HG02642 (cell line): Measurements from ENCODE around the gene ASMTL.
"Not testable (repeated sequence)": the region's sequence is repeated elsewhere in the genome, so short reads cannot be mapped to it uniquely, and the experiment has no call there.

Experiments
- ATAC-seq: cut with Tn5 transposase; IDR thresholded peaks from one replicate; pipeline ENCODE4 v1.9.1; 2021; ENCODE audit warnings: mild to moderate bottlenecking; ENCODE audit not compliant: unreplicated experiment, poor library complexity

ASMTL gene

DNA sequence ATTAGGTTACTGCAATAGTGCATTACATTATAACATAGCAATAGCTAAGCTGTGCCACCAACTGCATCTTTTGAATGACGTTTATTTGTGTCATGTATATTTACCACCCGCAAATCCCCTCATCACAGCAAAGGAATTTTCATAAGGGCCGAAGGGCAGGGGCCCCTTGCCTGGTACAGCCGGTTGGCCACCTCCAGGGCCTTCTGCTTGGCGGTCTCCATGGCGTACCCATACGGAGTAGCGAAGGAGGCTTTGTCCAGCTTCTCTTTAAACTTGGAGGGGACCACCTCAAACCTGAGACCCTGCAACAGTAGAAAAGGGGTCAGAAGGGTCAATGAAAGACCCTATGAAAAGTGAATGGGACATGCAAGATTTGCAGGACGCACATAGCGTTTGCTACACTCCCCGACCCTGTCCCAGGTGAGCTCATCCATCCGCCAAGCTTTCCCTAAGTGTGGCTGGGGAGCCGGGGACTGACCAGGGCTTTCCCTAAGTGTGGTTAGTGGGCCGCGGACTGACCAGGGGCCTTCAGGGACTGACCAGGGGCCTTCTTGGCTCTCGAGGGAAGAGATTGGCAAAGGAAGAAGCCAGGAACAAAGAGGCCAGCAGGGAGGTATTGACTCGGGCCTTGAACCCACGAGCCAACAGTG lies 10.6 kb downstream of the ASMTL start:
- ATAC-seq = no peak

DNA sequence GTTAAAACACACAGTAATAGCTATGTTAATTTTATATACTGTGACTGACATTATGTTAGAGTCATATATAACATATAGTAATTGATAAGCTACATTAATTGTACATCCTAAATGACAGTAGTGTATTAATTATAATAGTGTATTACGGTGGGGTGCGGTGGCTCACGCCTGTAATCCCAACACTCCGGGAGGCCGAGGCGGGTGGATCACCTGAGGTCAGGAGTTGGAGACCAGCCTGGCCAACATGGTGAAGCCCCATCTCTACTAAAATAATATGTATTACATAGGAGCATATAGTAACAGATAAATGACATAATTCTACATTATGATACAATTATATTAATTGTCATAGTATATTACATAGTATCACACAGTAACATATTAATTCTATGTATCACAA lies 12.2 kb downstream of the ASMTL start:
- no peak for ATAC-seq

DNA sequence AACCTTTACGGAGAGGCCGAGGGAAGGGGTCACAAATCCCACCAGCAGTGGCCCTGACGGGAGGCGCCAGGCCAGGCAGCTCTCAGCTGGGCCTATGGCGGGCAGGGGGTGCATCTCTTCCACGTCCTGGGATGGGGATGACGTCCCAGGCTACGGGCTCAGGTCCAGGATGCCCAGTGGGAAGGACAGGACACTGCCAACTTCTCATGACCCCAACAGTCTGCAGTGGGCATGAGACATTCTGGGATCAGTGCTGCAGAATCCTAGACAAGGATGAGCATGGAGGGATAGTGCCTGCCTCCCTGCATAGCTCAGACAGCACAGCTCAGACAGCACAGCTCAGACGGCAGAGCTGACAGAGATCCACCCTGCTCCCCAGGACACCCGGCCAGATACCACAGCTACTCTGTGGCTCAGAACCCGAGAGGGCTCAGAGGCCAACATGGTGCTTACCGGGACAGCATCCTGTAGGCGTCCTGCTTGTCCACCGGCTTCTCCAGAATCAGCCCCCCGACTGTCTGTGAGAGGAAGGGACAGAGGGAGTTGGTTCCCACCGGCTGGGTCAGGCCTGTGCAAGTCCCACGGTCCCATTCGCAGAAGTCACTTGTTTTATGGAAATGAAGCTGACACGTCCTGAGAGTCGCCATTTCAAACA lies 17.3 kb downstream of the ASMTL start:
- ATAC-seq = no peak

DNA sequence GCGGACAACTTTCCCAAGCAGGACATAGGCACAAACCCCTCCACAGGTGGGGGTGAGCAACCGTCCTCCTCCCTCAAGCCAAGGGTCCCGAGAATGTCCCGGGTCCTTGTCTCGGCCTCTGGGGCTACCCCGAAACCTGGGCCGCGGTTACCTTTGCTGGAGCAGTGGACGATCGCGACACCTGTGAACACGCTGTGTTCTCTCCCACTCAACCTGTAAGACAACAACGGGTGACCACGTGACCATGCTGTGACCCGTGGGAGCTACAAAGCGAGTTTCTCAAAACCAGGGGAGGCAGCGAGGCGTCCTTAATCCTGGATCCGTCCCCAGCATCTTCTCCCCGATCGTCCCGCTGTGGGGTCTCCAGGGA lies 17.9 kb downstream of the ASMTL start:
- ATAC-seq = no peak

DNA sequence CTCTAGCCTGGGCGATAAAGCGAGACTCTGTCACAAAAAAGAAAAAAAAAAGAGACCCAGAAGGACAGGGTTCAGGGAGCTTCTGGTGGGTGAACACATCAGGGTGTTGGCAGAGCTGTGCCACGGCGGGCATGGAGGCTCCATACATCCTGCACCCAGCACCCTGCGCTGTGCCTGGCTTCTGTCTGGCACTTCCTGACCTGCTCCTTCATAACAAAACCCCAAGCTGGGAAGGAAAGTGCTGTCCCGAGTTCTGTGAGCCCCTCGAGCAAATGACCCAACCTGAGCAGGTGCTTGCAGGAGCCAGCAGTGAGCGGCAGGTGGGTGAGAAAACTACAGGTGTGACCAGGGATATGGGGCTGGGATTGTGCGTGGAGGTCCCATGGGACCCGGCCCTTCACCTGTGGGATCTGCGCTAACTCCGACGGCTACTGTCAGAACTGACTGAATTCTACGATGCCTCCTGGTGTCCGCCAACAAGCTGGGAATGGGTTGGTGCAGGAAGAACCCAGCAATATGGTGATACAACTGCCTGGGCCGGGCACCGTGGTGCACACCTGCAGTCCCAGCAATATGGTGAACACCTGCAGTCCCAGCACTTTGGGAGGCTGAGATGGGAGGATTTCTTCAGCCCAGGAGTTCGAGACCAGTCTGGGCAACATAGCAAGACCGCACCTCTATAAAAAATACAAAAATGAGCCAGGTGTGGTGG lies 18.9 kb downstream of the ASMTL start:
- no peak for ATAC-seq

DNA sequence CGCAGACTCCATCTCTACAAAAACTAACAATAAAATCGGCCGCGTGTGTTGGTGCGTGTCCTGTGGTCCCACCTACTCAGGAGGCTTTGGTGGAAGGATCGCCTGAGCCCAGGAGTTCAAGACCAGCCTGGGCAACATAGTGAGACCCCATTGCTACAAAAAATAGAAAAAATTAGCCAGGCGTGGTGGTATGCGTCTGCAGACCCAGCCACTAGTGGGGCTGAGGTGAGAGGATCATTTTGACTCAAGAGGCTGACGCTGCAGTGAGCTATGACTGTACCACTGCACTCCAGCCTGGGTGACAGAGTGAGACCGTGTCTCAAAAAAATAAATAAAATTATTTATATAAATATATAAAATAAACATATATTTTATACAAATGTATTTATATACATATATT lies 22.3 kb downstream of the ASMTL start:
- ATAC-seq = no peak

DNA sequence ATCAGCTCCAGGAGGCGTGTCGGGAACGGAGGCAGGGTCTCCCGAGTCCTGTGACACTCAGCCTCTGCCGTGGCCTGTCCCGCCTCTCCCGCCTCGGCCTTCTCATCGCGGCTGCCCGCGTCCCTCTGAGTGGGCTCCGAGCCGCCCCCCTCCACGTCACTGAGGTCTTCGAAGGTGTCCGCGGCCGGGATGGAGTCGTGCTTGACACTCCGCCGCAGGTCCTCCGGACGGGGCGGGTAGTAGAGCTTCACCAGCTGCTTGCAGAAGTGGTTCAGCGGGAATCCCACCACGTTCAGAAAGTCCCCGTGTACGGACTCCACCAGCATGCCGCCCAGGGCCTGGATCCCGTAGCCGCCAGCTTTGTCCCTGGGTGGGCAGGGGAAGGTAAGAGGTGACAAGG lies 25.0 kb downstream of the ASMTL start:
- no peak for ATAC-seq

DNA sequence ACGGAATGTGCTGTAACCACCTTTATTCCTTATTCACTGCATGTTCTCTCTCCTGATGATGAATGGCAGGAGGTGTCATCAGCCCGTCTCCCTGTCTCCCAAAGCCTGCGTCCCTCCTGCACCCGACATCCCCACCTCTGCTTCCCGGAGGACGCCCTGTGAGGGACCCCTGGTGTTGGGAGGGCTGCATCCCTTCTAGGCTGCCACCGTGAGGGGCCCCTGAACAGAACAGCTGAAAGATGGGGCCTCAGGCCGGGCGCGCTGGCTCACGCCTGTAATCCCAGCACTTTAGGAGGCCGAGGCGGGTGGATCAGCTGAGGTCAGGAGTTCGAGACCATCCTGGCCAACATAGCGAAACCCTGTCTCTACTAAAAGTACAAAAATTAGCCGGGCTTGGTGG lies 26.4 kb downstream of the ASMTL start:
- ATAC-seq = not testable (repeated sequence)

DNA sequence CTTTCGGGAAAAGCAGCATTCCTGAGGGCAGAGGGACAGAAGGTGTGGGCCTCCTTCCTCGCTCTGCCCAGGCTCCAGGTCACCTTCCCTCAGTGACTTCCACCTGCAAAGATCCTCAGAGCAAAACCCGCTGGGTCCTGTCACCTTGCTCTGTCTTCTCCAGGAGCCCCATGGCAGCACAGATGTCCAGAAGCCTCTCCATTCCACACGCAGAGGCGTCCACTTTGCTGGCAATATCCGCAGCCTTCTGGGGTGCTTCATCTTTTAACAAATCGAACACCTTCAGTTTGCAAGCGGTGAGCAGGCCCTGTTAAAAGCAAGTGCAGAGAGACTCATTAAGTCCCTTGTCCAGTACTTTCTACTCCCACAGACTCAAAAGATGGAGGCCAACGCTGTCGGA lies 27.3 kb downstream of the ASMTL start:
- no peak for ATAC-seq

DNA sequence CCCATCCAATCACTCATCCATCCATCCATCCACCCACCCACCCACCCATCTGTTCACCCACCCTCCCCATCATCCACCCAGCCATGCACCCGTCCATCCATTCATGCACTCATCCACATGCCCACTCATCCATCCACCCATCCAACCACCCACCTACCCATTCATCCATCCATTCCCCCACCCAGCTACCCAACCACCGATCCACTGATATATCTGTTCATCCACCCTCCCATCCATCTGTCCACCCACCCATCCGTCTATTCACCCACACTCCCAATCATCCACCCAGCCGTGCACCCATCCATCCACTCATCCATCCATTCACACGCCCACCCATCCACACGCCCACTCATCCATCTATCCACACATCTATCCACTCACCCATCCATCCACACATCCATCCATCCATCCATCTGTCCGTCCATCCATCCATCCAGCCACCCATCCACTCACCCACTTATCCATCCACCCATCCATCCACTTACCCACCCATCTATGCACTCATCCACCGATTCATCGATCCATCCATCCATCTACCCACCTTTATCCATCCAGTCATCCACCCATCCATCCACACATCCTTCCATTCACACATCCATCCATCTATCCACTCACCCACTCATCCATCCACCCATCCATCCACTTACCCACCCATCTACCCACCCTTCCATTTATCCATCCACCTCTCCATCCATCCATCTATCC lies 28.4 kb downstream of the ASMTL start:
- ATAC-seq = no peak

DNA sequence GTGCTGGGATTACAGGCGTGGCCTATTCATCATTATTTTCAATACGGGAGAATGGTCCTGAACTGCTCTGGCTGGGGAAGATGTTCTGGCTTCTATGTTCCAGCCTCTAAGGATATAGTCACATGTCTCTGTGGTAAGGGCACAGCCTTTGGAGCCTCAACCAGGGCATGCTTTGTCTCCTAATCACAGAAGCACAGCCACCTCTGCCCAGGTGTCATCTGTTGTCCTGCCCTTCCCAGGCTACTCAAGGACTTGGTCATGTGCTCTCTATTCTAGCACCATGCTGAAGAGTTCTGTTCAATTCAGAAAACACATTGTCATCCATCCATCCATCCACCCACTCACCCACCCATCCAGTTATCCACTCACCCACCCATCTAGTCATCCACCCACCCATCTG lies 29.5 kb downstream of the ASMTL start:
- ATAC-seq = no peak

DNA sequence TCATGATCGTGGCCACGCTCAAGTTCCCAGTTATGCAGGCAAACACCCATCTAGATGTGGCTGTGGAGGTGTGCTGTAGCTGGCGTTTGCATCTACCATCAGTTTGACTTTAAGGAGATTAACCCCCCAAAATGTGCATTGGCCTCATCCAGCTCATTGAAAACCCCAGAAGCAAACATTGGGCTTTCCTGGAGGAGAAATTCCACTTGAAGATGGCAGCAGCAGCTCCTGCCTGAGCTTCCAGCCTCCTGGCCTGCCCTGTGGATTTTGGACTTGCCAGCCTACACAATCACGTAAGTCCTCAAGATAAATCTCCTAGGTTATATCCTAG lies 30.6 kb downstream of the ASMTL start:
- no peak for ATAC-seq

DNA sequence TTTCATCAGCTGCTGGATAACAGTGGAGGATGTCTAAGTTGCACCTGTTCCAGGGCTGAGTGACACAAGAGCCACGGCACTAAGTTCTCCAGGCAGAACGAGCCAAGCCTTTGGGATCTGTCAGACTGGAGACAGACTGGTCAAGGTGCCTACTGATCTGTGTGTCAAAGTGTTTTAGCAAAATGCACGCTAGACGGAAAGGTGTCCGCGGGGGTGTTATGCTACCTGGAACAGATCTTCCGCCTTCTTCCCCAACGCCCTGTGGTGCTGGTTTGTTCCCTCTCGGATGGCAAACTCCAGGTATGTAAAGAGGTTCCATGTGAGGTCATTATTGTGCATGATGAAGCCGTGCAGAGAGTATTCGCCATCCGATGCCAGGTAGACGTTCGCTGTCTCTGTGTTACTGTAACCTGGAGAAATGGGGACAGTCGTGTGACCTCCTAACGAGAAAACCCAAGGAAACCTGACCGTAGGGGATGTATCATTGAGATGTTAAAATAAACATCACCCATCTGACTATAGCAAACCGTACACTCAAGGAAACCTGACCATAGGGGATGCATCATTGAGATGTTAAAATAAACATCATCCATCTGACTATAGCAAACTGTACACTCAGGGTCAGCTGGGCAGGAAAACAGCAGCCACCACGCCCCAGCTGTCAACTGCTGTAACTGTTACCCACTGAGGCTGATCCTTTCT lies 31.1 kb downstream of the ASMTL start:
- ATAC-seq = no peak

DNA sequence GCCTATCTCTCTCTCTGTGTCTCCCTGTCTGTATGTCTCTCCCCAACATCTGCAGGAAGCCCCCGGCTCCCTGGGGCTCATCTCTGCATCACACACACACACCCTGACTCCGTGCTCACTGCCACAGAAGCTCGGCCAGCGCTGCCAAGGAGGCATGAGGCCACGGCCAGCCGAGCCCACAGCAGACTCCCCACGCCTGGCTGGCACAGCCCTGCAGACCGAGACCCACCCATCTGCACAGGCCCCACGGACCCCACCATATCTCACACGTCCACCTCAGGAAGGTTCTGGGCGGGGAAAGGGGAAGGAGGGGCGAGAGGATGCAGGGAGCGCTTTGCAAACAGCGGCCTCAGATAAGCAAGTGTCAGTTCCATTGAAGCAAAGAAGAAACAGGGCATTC lies 32.3 kb downstream of the ASMTL start:
- ATAC-seq = no peak

DNA sequence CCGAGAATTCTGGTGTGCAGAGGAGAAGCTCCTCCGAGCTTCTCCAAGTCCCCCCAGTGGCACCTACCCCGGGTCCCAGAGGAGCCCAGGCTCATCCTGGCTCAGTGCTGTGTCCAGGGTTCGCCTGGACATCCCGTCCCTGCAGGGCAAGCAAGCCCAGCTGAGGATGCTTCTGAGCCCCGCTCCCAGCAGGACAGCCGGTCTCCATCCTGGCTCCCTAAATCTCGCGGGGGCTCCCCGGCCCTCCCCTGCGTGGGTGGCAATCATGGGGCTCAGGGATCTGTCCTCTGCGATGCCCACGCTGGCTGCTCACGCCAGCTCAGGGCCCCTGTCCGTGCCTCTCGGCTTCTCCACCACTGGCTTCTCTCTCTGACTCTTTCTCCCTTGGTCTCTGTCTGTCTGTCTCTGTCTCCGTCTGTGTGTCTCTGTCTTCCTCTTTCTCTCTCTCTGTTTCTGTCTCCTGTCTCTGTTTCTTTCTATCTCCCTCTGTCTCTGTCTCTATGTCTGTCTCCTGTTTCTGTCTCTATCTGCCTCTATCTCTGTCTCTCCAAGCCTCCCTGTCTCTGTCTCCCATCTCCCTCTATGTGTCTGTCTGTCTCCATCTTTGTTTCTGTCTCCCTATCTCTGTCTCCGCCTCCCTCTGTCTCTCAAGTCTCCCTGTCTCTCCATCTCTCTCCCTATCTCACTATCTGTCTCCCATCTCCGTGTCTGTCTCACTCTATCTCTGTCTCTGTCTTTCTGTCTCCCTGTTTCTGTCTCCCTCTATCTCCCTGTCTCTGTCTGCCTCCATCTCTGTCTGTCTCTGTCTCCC lies 33.0 kb downstream of the ASMTL start:
- ATAC-seq = no peak

DNA sequence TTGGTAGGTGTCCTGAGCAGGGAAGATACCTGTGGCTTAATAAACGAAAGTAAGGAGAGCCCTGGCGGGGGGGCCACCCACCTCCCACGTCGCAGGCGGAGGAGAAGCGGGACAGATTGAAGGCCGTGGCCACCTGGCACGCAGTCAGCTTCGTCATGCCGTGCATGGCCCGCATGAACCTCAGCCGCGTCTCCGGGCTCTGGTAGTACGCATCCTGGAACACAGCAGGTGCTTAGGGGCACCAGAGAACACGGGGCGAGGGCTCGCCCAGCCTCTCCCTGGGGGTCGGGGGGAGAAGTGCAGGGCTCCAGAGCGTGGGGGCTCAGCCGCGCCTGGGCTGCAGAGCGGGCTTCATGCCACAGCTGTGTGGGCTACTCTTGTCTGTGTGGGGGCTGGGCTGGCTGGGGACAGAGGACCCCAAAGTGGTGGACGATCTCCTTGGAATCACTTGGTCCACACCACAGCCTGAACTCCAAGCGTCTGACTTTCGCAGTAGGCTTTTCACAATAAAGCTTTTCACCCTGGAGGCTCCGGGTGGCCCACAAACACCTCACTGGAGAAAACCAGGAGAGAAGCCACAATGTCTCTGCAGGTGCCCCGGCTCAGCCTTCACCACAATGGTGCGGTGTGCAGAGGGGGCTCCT lies 33.7 kb downstream of the ASMTL start:
- ATAC-seq = no peak

DNA sequence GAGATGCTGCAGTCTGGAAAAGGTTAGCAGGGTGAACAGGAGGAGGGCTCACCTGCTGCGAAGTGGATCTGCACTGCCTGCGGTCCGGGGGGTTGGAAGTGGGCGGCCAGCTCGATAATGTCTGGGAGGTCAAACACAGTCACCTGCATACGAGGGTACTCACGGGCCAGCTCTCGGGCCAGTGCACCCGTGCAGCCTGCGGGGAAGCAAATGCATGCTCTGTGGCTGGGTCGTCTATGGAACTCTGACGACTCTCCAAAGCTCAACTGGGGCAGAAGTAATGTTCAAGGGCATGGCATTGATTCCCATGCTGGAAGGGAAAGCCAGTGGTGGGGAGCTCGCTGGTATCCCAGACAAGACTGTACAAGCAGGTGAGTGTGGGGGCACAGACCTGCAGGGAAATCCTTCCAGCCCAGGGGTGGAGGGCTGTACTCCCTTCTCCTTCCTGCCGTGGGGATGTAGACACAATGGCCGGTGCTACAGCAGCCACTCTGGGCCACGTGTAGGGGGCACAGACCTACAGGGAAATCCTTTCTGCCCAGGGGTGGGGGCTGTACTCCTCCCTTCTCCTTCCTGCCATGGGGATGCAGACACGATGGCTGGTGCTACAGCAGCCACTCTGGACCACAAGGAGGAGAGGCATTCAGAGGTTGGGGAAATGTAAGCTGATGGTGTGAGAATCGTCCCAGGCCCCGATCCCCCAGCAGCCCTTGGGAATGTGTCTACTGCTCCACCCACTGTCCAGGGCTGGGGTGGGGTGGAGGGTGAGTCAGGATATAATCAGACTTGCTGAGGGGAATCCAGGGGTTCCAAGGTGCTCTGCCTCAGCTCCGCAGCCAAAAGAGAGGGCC lies 34.6 kb downstream of the ASMTL start:
- ATAC-seq = no peak

DNA sequence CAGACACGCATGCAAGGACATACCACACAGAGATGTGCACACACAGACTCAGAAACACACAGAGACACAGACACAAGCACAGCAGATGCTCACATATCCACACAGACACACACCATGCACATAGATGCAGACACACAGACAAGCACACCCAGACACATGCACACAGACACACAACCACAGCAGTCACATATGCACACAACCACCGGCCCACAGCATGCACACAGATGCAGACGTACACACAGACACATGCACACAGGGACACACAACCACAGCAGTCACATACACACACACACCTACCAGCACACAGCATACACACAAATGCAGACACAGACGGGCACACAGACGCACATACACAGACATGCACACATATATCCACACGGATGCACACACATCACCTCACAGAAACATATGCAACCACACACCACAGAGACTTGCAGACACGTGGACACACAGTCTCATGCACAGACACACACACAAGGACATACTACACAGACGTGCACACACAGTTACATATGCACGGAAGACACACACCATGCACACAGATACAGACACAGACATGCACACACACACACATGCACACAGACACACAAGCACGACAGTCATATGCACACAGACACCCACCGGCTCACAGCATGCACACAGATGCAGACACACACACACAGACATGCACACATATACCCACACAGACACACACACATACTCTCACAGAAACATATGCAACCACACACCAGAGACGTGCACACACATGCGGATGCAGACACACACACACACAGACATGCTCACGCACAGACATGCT lies 35.5 kb downstream of the ASMTL start:
- ATAC-seq = no peak
